GM18526 (cell line): Measurements from ENCODE around the gene DENND1A.

Experiments
- POLR2A ChIP-seq: IDR thresholded peaks from 3 replicates; pipeline ENCODE4 v1.6.1; 2011; ENCODE audit not compliant: insufficient read length; ENCODE audit errors: extremely low read depth

Gene DENND1A

GRCh38 chr9:123480791-123481190, 449.1 kb downstream of the DENND1A start:
- TF ChIP-seq POLR2A, result no peak

- no peak for TF ChIP-seq POLR2A
Measured at GRCh38 chr9:123480096-123480495, 449.8 kb downstream of the DENND1A start.

GRCh38 chr9:123478967-123479602, 450.8 kb downstream of the DENND1A start:
- TF ChIP-seq POLR2A, result no peak

GRCh38 chr9:123478160-123478559, 451.8 kb downstream of the DENND1A start:
- no peak for TF ChIP-seq POLR2A

GRCh38 chr9:123475407-123475806, 454.5 kb downstream of the DENND1A start:
- no peak for TF ChIP-seq POLR2A

GRCh38 chr9:123472862-123473614, 456.9 kb downstream of the DENND1A start:
- no peak for TF ChIP-seq POLR2A

- TF ChIP-seq POLR2A, result no peak
Measured at GRCh38 chr9:123471843-123472570, 457.9 kb downstream of the DENND1A start.

- no peak for TF ChIP-seq POLR2A
Measured at GRCh38 chr9:123470991-123471770, 458.7 kb downstream of the DENND1A start.

GRCh38 chr9:123470121-123470782, 459.7 kb downstream of the DENND1A start:
- TF ChIP-seq POLR2A, result no peak

- no peak for TF ChIP-seq POLR2A
Measured at GRCh38 chr9:123469282-123469681, 460.6 kb downstream of the DENND1A start.

GRCh38 chr9:123468541-123468940, 461.4 kb downstream of the DENND1A start:
- no peak for TF ChIP-seq POLR2A

- TF ChIP-seq POLR2A, result no peak
Measured at GRCh38 chr9:123465304-123465703, 464.6 kb downstream of the DENND1A start.

- TF ChIP-seq POLR2A, result no peak
Measured at GRCh38 chr9:123460091-123460490, 469.8 kb downstream of the DENND1A start.

- no peak for TF ChIP-seq POLR2A
Measured at GRCh38 chr9:123457583-123457982, 472.3 kb downstream of the DENND1A start.

- no peak for TF ChIP-seq POLR2A
Measured at GRCh38 chr9:123456011-123456410, 473.9 kb downstream of the DENND1A start.

- no peak for TF ChIP-seq POLR2A
Measured at GRCh38 chr9:123455187-123455586, 474.7 kb downstream of the DENND1A start.
